Measurements from ENCODE around the gene PPP1R2.
"Not testable (repeated sequence)": the region's sequence is repeated elsewhere in the genome, so short reads cannot be mapped to it uniquely, and the experiment has no call there.

Gene PPP1R2

DNA sequence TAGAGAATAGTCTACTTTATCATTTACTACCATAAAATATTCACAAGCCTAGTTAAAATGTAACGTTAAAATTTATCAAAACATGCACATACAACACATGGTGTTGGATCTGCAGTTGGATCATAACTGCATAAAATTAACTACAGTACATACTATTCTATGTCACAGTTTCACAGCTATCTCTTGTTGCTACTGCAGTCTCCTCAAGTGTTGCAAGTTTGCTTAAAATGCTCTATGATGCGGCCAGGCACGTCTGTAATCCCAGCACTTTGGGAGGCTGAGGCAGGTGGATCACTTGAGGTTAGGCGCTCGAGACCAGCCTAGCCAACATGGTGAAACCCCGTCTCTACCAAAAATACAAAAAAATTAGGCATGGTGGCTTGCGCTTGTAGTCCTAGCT lies 10.3 kb downstream of the PPP1R2 start:
- no peak for DNase-seq

DNA sequence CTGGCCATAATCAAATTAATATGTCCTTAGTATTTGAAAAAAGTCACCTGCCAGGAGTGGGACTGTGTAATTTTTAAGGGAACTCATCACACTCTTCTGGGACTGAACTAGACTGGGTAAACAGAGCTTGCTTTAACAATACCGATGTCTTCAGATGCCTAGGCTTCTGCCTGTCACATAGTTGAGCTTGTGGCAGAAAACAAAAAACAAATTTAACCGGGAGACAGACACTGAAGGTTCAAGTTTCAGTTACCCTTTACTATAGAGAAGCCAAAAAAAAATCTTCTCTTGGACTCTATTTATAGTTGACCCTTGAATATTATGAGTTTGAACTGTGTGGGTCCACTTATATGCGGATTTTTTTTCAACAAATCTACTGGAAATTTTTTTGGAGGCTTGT lies 10.8 kb downstream of the PPP1R2 start:
- no peak for DNase-seq

DNA sequence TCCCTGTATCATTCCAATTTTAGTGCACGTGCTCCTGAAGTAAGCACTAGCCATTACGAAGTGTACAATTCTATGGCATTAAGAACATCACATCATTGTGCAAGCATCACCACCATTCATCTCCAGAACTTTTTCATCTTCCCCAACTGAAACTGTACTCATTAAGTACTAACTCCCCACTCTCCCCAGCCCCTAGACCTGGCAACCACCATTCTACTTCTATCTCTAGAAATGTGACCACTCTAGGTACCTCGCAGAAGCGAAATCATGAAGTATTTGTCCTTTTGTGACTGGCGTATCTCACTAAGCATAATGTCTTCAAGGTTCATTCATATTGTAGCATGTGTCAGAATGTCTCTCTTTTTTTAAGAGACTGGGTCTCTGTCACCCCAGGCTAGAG lies 11.4 kb downstream of the PPP1R2 start:
- DNase-seq: no peak

DNA sequence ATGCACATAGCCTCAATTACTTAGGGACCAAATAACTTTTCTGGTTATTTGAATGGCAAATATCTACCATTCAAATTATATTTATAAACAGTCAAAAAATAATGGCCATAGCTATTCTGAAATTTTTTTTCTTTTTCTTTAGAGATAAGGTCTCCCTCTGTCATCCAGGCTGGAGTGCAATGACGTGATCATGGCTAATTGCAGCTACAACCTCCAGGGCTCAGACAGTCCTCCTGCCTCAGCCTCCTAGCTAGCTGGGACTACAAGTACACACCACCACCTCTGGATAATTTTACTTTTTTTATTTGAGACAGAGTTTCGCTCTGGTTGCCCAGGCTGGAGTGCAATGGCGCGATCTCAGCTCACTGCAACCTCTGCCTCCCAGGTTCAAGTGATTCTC lies 16.6 kb downstream of the PPP1R2 start:
- no peak for DNase-seq

DNA sequence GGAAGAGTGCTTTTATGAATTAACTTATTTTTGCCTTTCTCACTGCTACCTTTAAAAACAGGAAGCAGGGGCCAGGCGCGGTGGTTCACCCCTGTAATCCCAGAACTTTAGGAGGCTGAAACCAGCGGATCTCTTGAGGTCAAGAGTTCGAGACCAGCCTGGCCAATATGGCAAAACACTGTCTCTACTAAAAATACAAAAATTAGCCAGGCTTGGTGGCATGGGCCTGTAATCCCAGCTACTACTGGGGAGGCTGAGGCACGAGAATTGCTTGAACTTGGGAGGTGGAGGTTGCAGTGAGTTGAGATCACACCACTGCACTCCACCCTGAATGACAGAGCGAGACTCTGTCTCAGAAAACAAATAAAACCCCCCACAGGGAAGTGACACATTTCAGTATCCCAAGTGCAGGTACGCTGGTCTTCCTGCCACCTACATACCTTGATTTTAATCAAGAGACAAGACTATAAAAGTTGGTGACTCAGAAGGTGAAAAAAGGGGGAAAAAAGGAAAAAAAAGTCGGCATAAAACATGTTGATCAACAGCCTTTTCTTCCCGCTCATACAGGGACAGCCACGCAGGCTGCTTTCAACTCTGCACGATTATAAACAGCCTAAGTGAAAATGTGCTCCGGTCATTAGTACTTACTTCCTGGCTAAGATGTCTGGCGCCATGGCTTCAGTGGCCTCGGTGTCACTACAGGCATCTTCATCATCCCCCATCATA lies 18.8 kb downstream of the PPP1R2 start:
- DNase-seq: no peak

DNA sequence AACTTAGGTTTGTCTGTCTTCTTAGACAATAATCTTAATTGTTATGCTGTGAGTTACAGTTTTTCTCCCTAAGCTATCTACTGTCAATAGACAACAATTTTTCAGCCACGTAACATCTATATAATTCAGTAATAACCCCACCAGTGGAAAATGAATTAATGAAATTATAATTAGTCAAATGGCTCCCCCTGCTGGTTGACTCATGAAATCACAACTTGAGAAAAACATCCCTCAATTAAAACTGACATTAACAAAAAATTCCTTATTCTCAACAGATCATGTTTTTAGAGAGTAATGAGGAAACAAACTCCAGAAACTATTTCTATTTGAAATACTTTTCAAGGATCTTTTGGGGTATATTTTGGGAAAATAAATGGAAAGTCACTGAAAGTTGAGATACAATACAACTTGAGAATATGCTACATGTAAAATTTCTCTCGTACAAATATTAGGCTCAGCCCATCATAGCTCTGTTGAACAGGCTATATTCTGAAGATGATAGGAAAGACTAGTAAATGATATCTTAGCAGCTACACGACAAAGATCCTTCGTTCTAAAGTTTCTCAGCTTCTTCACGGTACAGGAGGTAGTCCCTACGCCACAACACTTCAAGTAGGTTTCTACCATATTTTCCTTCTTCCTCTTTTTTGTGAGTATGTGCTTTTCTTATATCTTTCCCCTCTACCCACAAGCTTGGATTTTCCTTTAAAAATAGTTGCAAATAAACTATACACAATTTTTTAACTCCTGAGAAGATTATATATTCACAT lies 20.7 kb downstream of the PPP1R2 start:
- DNase-seq: peak in 1 of 2 experiments; percentile 36

DNA sequence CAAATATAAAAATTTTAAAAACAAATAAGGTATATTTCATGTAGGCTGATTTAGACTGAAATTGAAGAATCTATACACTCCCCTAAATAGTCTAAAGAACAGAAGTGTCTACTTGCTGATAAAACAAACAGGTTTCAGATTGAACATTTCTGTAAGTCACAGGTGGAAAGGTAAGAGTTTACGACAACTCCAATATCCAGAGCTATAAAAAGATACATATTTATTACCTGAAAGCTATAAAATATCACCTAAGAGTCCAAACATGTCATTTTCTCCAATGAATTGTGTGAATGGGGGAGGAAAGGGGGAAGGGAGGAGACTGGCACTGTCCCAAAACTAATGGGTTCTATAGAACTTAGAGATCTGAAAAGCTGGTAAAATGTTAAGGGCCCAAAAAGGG lies 26.1 kb downstream of the PPP1R2 start:
- no peak for DNase-seq

DNA sequence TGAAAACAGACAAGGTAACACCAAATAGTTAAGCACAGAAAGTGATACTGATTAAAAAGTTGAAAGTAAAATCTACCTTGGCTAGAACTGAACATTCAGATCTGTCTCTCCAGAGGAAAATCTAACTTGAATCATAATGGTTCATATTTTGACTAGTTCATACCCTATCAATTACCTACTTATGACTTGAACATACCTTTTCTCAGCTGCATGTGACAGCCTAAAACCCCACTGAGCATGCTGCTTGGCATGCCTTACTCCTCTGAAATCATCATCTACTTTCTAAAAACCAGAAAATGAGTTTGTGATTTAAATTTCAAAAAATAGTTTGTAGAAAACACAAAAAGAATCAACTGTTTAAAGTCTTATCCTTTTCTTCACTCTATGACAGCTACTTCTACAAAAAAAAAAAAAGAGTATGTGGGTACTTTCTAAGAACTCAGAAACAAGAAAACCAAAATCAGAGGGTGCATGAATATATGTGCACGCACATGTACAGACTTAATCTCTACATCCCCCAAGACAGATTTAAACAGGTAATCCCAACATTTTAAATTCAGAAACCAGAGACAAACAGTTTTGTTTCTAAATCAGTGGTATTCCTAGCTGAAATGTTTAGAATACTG lies 28.4 kb downstream of the PPP1R2 start:
- DNase-seq: not testable (repeated sequence)

DNA sequence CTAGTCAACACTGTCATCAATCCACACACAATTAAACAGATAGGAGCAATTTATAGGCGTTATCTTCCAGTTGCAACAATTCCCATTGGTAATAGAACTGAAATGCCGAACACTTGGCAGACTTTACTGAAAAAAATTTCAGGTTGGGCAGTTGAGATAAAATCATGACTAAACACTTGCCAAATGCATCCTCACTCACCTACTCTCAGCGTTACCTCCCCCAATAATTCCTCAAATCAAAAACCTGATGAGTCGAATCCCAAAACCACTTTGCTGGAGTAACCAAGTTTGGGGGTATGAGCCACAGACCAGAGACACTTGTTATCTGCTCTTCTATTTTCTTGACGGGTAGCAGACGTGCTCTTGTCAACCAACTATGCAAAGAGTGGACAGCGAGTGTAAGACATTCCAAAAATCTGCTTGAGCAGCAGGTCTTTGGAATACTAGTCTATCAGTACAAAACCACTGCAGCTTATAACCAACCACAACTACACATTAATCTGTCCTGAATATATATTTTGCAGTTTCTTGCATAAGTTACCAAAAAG lies 30.3 kb downstream of the PPP1R2 start:
- DNase-seq: no peak

DNA sequence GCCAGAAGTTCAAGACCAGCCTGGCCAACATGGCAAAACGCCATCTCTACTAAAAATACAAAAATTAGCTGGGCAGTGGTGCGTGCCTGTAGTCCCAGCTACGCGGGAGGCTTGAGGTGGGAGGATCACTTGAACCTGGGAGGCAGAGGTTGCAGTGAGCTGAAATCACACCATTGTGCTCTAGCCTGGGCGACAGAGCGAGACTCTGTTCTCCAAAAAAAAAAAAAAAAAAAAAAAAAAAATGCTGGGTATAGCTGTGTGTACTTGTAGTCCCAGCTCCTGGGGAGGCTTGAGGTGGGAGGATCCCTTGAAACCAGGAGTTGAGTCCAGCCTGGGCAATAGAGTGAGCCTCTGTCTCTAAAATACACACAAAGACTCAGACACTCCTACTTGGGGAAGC lies 32.0 kb downstream of the PPP1R2 start:
- DNase-seq: no peak

DNA sequence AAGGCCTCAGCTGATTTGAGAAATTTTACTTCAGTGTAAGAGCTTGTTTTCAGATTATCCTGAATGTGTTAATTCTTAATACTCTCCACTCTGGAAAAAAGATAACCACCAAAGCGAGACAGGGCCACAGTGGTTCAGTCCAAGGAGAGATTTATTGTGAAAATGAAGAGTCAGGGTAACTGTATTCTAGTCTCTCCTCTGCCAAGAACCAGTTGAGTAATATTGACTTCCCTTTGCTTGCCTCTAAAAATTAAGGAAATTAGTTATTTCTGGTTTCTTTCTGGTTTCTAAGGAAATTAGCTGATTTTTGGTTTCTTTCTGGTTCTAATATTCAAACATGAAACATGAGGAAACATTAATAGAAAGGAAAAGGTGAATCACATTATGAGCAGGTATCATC lies 34.9 kb downstream of the PPP1R2 start:
- DNase-seq: no peak

DNA sequence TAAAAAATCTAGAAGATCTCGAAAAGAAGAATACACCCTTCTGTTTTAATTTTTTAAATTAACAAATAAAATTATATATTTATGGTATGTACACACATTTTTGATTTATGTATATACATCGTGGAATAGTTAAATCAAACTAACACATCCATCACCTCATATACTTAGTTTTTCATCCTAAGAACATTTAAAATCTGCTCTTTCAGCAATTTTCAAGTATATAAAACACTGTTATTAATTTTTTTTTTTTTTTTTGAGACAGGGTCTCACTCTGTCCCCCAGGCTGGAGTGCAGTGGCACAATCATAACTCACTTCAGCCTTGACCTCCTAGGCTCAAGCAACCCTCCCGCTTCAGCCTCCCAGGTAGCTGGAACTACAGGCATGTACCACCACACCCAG lies 67.5 kb downstream of the PPP1R2 start:
- DNase-seq: no peak

DNA sequence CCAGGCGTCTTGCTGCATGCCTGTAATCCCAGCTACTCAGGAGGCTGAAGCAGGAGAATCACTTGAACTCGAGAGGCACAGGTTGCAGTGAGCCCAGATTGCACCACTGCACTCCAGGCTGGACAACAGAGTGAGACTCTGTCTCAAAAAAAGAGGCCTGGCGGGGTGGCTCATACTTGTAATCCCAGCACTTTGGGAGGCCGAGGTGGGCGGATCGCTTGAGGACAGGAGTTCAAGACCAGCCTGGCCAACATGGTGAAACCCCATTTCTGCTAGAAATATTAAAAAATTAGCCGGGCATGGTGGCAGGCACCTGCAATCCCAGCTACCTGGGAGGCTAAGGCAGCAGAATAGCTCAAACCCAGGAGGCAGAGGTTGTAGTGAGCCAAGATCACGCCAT lies 68.0 kb downstream of the PPP1R2 start:
- DNase-seq: not testable (repeated sequence)

DNA sequence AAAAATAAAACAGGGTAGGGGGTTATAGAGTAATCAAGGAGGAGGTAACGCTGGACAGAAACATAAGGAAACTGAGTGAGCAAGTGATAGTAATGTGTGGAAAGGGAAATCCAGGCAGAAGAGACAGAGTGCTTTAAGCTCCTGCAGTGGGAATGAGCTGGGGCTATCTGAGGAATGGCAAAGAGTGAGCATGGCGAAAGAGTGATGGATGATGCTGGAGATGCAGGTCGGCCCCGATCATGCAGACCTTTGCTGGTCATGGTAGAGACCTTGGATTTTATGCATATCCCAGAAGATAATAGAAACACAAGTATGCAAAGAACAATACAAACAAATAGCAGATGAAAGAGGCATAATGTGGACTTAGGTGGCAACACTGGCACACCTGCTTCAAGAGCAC lies 74.3 kb downstream of the PPP1R2 start:
- DNase-seq: no peak

DNA sequence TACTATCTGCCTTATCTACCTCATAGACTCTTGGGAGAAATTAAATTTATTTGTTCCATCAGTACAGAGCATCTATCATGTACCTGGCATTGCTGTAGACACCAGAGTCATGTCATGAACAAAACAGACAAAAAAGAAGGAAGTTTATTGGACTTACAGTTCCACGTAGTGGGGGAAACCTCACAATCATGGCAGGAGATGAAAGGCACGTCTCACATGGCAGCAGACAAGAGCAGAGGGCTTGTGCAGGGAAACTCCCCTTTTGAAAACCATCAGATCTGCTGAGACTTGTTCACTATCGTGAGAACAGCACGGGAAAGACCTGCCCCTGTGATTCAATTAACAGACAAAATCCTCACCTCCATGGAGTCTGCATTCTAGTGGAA lies 74.7 kb downstream of the PPP1R2 start:
- no peak for DNase-seq

DNA sequence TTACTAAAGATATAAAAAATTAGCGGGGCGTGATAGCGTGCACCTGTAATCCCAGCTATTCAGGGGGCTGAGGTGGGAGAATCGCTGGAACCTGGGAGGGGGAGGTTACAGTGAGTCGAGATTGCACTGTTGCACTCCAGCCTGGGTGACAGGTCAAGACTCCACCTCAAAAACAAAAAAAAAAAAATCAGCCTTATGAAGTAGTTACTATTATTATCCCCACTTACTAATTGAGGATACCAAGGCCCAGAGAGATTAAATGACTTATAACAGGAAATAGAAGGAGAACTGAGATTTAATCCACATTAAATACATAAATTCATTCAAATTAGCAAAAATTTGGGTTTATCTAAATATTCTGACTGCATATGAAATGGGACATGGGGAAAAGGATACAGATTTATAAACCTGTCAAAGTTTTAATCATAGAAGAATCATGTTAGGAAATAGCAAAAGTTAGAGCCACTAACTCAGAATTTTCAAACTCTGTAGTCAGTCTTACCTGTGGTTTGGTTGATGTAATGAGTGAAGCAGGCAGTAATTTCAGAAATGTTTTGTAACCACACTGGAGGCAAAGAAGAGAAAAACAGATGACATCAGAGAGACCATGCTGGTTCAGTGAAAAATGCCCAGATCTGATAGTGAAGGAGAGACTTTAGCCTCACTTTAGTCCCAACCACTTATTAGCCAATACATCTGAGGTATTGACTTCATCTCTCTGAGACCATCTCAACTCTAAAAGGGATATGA lies 75.3 kb downstream of the PPP1R2 start:
- DNase-seq: no peak

DNA sequence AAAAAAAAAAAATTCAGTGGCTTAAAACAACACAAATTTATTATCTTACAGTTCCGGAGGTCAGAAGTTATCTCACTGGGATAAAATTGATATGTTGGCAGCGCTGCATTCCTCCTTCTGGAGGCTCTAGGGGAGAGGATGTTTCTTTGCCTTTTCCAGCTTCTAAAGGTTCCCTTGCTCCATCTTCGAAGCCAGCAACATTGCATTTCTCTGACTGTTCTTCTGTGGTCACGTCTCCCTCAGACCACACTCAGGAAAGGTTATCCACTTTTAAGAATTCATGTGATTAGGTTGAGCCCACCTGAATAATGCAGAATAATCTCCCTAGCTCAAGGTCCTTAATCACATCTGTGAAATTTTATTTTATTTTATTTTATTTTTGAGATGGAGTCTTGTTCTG lies 76.9 kb downstream of the PPP1R2 start:
- no peak for DNase-seq
